Ovary (tissue), 3 donors: ENCODE measurements around the gene ARHGAP10.

Source experiments
- CTCF ChIP-seq, 3 donors: fragments of 450-650 bp in 2 of 3; fragments of 200-600 bp in 1 of 3; IDR thresholded peaks; one replicate each; pipeline versions ENCODE4 v1.5.1 to v1.8.0; 2016 to 2022; ENCODE audit warnings: antibody characterized with exemption in 3 of 3, mild to moderate bottlenecking in 1 of 3
- EP300 ChIP-seq: sonication (generic); formaldehyde crosslinking; IDR thresholded peaks from one replicate; pipeline ENCODE4 v1.6.1; 2017; ENCODE audit warnings: antibody characterized with exemption
- POLR2A ChIP-seq: fragments of 450-650 bp; IDR thresholded peaks from one replicate; pipeline ENCODE4 v1.6.1; 2017; ENCODE audit warnings: antibody characterized with exemption, mild to moderate bottlenecking, moderate library complexity
- donor health status: DM: no; HTN: no; CAD: no.

DNA sequence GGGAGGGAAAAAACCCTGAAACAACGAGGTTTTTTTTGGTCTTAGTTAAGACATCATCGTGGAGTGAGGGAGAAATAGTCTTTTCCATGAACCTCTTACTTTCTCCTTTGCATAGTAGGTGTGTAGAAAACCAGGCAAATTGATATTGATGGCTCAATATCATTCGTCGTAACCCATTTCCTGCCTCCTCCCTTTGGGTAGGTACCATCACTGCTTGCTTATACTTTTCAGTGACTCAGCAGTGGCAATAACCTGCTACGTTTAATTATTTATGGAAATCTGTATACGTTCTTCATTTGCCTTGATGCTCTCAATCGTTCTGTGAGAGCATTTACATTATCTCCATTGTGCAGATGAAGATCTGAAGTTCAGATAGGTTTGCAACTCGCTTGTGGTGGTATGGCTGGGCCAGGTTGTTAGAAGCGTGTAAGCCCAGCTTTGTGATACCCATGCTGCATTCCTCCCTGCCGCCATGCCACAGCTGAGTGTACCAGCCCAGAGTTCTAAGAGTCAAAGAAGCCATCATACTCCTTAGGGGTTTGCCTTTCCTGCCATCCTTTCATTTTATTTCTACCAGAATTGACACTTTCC, 212.9 kb downstream of the ARHGAP10 start:
- TF ChIP-seq CTCF (IDR thresholded peaks at IDR 0.05): no peak
- TF ChIP-seq POLR2A: no peak
- no peak for TF ChIP-seq EP300
